NCI-H524 (cell line): Measurements from ENCODE around the gene RACK1.

Experiments
- DNase-seq, 2 experiments: peaks; one replicate each; lab custom pipeline; 2025; lab: John Stamatoyannopoulos, UW

Gene RACK1

DNA sequence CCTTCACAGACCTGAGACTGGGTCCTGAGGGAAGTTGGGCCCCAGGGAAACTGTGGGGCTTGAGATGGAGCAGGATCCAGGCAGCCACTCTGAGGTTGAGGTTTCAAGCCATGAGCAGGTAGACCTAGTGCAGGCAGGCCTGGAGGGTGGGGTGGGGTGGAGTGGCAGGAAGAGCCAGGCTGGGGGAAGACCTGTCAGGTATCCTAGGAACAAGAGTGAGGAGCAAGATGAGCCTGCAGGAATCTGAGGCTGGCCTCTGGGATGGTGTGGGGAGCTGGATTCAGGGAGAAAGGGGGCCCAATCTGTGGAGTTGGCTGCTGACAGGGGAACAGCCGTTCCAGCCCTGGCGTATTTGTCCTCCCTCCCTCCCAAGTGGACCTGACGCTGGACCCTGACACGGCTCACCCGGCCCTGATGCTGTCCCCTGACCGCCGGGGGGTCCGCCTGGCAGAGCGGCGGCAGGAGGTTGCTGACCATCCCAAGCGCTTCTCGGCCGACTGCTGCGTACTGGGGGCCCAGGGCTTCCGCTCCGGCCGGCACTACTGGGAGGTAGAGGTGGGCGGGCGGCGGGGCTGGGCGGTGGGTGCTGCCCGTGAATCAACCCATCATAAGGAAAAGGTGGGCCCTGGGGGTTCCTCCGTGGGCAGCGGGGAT, 9.8 kb downstream of the RACK1 start:
- no peak for DNase-seq

DNA sequence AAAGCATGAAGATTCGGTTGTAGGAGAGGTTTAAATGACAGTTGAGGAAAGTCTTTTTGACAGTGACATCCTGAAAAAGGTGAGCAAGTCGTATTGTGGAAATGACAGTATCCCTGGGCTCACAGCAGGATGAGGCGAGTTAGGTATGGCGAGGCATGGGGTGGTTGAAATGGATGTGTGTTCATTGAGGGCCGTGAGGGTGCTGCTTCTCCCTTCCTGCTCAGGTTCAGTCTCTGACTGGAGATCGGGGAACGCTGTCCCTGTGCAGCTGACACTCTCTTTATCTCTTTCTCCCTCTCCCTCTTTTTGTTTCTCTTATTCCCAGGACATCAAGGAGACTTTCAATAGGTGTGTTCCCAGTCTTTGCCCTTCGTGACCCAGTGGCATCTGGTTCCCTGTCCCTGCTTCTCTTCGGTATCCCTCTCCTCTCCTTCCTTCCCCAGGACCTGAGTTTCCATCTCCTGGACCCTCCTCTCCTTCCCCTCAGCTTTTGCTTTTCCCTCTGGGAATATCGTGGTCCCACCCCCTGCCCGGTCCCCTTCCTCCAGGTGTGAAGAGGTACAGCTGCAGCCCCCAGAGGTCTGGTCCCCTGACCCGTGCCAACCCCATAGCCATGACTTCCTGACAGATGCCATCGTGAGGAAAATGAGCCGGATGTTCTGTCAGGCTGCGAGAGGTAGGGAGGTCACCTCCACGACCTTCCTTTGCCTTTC, 10.5 kb downstream of the RACK1 start:
- DNase-seq, result no peak

DNA sequence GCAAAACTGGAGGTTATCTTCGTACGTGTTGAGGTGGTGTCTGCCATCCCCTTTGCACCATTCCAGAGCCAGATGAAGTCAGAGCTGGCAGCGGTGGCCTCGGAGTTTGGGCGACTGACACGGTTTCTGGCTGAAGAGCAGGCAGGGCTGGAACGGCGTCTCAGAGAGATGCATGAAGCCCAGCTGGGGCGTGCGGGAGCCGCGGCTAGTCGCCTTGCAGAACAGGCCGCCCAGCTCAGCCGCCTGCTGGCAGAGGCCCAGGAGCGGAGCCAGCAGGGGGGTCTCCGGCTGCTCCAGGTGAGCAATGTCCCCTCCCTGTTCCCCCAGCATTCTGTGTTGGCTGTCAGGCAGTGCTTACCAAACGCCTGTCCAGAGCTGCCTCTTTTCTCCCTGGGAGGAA, 11.1 kb downstream of the RACK1 start:
- DNase-seq, result no peak

DNA sequence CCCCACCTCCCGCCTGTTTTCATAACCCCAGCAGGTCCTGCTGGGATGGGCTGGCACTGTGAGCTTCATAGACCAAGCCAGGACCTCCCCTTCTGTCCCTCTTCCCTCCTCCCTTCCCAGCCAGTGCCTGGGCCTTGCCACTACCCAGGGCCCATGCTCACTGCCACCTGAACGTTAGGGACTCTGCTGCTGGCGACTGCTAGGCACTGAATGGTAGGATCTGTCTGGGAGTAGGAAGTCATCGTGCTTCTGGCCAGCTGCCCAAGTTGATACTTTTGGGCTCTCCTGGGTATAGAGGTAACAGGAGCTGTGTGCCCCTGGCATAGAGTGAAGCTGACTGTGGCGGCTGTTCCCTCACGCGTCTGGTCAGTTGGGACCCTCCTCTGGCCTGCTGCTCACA, 12.3 kb downstream of the RACK1 start:
- no peak for DNase-seq

DNA sequence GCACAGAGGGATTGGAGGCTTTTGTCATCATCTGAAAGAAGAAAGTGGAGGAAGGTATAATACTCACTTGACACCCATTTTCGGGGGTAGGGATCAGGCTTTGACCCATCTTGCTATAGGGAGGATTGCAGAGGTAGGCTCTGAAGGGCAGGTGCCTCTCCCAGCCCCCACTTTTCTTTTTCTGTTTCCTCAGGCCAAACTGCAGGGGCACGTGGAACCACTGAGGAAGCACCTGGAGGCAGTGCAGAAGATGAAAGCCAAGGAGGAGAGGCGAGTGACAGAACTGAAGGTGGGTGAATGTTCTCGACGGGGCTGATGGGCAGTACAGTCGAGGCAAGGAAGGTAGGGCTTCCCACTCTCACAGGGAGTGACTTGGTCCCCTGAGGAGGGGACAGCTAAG, 13.2 kb downstream of the RACK1 start:
- DNase-seq, result no peak

DNA sequence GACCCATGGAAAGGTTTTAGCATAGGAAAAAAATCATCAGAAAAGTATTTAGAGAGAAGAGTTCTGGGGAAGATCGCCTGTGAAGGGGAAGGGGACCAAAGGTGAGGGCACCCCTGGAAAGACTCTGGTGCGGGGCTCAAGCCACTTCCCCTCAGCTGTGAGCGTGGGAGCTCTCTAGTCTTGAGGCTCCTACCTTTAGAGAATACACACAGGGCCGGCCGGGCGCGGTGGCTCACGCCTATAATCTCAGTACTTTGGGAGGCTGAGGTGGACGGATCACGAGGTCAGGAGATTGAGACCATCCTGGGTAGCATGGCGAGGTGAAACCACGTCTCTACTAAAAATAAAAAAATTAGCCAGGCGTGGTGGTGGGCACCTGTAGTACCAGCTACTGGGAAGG, 13.7 kb downstream of the RACK1 start:
- no peak for DNase-seq

DNA sequence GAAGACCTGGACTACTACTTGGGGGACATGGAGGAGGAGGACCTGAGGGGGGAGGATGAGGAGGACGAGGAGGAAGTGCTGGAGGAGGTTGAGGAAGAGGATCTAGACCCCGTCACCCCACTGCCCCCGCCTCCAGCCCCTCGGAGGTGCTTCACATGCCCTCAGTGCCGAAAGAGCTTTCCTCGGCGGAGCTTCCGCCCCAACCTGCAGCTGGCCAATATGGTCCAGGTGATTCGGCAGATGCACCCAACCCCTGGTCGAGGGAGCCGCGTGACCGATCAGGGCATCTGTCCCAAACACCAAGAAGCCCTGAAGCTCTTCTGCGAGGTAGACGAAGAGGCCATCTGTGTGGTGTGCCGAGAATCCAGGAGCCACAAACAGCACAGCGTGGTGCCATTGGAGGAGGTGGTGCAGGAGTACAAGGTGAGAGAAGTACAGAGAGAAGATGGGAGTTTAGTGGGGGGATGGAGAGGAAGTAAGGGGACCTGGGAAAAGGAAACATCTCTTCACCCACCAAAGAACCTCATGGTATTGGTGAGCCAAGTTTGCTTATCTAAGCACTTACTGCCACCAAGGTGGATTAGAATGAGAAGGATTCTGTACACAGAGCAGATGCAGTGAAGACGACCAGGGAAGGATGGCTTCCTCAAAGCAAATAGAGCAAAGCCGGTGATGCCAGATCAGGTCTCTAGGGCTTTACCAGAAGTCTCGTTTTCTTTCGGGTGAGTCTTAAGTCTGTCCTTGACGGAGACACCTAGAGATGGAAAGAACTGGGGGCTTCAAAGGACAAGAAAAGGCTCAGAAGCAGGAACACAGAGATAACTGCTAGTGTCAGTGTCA, 19.1 kb downstream of the RACK1 start:
- no peak for DNase-seq

DNA sequence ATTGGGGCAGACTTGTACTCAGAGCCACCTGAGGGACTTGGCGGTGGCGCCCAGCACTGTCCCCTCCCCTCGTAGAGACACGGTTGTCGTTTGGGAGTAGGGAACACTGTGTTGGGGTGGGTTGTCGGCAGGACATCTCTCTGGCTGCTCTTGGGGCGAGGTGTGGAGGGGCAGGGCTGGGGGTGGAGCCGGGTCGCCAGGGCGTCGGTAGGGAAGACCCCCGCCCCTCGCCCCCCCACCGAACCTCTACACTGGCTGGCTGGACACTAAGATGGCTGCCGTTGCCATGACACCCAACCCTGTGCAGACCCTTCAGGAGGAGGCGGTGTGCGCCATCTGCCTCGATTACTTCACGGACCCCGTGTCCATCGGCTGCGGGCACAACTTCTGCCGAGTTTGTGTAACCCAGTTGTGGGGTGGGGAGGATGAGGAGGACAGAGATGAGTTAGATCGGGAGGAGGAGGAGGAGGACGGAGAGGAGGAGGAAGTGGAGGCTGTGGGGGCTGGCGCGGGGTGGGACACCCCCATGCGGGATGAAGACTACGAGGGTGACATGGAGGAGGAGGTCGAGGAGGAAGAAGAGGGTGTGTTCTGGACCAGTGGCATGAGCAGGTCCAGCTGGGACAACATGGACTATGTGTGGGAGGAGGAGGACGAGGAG, 19.8 kb downstream of the RACK1 start:
- DNase-seq, result no peak

DNA sequence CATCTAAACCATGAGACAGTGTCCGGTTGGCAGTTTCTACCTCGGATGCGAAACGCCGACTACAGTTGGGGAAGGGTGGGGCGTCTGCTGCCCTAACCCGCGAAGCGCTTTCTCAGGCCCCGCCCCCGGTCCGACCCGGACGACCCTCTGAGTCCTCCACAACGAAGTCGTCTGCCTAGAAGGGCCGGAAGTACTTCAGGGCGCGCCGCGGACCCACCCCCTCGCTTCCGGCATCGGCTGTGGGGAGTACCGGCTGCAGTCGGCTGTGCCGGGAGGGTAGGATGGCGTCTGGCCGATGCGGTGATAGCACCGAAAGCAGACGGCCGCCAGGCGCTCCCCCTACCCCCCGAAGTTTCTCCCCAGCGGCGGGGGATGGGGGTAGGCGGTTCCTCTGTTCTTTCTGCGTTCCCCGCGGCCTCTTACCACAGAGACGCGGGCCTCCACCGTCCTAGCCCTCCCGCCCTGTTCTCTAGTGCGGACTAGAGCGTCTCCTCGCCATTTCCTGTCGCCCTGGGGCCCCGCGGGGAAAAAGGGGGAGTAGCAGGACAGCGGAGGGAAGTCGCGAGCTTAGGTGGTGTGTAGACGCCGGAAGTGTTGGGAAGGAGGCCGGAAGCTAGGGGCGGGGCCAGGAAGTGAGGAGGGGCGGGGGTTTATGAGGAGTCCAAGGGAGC, 20.5 kb downstream of the RACK1 start, which contains the start of gene TRIM41:
Gene TRIM41 (plus strand): TSS at position 224 of the 671 bp plus-strand sequence. CDS start 719 bp downstream, outside the sequence.
- no peak for DNase-seq

DNA sequence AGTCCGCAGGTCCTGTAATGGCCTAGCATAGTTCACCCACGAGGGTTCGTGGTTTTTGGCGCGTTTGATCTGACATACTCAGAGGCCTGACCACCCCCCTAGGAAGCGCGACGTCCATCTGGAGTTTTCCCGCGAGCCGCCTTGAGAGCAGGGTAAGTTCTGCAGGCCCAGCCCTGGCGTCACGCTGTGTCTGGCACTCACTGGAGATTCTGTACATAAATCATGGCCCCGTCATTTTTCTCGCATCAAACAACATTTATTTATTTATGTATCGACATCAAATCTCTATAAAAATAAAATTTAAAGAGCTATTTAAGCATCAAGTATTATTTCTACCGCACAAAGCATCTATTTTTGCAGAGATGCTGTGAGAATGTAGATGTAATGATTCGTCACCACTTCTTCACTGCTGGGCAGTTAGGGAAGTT, 21.1 kb downstream of the RACK1 start:
- no peak for DNase-seq

DNA sequence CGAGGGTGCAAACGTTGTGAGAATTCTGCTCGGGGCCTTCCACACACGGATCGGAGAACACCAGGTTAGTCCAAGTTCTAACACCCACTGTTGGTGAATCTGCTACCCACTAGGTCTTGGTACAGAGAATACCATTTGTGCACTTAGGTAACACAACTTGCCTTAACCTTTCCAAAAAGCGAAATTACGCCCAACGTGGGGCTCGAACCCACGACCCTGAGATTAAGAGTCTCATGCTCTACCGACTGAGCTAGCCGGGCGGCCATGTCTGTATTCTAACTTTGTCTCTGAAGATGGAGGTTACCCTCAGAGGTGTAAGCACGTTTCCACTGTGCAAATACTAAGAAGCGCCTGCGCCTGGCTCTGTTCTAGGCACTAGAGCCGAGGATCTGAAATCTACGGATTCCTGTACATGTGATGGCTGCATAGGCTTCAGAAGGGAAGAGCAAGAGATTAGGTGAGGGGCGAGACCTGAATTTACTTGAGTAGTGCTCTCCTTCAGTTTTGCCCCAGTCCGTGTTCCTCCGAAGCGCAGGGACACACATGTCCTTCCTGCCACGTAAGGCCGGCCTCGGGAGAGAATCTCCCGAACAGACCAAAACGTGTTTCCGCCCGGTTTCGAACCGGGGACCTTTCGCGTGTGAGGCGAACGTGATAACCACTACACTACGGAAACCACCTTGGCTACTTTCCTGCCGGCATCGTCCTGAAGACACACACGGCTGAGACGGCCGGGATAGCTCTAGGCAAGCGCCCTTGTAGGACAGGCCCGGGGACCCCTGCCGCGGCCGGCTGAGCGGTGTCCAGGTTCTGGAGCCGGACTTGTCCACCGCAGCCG, 21.7 kb downstream of the RACK1 start:
- DNase-seq, result no peak

DNA sequence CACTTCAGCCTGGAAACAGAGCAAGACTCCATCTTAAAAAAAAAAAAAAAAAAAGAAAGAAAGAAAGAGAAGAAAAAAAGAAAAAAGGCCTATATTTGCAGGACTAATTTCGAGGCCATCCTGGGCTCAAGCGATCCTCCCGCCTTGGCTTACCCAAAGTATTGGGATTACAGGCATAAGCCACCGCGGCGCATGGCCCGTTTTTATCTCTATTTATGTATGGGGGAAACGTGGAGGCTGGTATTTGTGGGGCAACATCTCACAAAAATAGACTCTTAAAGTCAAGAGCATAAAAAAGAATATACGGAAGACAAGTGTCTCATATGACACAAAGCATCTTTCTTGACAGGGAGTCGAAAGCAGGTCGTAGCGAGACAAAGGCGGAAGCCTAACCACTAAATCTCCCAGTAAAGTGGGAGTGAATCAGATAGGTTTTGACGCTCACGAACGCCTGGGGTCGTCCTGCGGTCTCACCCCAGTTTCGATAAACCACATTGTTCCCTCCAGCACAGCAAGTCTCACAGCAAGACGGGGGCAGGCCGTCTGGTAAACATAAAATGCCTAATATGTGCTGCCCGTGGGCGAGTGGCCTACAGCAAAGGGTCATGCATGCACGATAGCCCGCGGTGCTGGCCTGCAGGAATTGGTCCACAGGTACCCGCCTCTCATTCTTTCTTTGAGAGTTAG, 22.5 kb downstream of the RACK1 start:
- no peak for DNase-seq

DNA sequence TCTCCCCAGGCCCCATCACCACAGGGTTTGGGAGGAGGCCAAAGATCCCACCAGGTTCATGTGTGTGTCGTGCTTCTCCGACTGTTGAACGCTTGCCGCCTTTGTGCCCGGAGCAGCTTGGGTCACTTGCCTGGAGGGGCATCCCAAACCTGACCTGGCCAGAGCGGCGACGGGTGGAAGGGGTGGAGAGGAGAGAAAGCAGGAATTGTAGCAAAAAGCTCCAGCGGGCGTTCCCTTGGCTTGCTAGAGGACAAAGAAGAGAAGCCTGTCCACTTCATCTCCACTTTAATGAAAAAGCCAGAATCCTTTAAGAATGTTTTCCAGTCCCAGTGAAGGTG, 23.6 kb downstream of the RACK1 start:
- DNase-seq, result no peak

DNA sequence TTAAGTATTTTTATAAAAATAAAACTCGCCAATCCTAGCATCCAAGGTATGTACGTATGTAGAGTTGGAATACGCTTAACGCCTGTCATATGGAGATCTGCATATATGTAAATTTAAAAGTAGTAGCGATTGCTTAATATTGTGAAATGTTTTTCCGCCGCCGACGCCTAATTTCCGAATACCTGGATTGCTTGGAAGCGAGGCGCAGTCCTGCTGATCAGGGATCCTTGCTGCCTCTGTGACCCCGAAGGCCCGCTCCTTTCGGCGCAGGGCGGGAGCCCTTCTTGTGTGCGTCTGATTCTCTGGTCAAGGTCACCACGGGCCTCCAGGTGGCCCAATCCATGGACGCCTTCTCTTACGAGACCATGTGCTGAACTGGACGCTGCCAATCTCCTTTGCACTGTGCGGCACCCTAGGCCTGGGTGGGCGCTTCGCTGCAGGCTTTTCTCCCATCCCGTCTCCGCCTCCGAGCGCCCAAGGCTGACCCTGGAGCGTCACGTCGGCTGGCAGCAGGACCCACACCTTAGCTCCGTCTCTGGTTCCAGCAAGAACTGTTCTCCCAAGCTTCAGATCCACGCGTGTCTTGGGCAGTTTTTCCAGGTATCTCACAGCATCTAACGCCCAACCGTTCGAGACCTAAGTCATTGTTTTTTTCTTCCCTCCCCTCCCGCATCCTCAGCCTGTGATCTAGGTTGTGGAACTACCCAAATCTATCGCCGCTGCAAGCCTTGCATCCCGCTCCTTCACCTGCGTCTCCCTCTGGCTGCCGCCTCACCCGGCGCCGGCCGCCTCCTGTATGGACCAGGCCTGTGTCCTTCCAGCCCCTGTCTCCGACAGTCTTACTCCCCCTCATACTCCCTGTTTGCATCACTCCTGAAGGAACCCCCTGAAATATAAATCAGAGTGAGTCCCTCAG, 24.2 kb downstream of the RACK1 start:
- DNase-seq, result no peak

DNA sequence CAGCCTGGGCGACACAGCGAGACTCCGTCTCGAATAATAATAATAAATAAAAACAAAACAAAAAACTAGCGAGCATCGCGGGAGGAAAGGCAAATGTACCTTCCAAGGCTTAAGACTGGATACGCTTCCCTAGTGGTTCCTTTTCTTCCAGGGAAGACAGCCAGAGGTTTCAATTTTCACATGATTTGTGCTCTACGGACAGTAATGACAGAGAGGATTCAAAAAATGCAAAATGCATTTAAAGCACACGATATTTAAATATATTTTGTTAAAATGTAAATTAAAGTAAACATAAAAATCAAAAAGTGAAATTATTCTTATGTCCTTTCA, 24.9 kb downstream of the RACK1 start:
- DNase-seq, result no peak

DNA sequence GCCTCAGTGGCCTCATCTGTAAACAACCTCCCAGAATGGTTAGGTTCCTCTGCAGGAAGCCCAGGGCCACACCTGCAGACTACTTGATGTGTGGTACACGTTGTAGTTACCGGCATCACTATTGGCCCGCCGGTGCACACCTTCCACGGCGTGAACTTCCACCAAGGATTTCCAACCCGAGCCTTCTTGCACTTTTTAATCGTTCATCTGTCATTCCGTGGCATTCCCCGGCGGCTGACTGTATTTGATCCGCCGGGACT, 26.0 kb downstream of the RACK1 start:
- DNase-seq, result no peak

DNA sequence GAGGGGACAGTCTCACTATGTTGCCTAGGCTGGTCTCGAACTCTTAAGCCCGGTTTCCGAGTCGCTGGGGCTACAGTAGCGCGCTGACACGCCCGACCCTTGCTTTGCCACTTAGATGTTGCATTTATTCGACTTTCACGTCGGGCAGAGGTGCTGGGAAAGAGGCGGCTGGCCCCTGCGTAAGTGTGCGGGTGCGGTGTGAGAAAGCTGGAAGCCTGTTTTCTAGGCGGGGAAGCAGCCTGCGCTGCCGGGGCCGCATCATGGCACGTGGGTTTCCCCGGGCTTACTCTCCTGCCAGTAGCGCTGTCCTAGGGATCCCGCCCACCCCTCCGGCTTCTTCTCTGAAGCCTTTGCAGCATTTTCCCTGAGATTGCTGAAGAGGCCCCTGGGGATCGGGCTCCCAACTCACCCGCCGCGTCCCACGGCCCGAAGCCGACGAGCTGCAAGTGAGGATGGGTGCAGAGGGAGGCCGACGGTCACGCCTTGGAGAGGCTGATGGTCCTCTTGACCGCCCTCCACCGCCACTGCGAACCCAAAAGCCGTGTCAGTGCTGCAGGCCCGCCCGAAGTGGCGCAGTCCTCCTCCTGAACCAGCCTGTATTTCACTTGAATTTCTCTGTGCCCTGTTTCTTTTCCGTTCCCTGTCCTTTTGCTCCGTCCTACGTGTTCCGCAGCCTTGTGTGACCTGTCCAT, 26.4 kb downstream of the RACK1 start:
- DNase-seq, result no peak

DNA sequence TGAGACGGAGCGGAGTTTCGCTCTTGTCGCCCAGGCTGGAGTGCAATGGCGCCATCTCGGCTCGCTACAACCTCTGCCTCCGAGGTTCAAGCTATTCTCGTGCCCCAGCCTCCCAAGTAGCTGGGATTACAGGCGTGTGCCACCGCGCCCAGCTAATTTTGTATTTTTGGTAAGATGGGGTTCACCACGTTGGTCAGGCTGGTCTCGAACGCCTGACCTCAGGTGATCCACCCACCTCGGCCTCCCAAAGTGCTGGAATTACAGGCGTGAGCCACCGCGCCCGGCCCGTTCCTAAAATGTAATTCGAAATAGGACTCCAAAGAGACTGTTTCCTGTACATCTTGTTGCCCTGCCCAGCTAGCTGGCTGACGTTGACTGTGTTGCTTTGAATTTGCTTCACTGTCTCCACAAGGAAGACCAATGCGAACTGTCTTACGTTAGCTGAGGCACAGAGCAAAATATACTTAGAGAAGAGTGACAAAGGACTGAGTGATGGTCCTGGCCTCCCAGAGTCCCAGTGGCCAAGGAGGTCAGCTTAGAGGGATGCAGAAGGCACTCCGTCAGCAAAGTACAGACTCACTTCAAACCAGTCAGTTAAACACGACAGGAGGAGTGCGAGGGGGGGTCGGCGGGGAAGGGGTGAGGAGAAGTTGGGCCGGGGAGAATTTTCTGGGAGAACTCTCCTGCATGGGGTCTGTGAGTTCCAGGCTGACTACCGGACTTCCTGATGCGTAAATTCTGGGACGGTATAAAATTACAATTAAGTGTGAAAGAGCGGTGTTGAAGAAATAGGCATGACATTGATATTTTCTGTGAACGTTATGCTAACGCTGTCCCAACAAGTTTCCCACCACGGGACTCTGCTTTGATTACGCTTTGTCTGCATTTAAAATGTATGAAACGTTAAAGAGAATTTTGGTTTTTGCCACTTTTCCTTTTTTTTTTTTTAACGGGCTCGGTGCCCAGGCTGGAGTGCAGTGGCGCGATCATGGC, 27.4 kb downstream of the RACK1 start:
- no peak for DNase-seq
